22Rv1 (cell line): ENCODE data around the gene FBF1.

Experiments
- ZFX ChIP-seq: fragments of 450-650 bp; IDR thresholded peaks from 2 replicates; pipeline ENCODE4 v1.6.1; 2017; ENCODE audit warnings: antibody characterized with exemption, borderline replicate concordance
- TF ChIP-seq, protein P1 (sequence below): fragments of 450-650 bp; IDR thresholded peaks from 2 replicates; pipeline ENCODE4 v1.5.1; 2017; ENCODE audit warnings: mild to moderate bottlenecking

DNA sequence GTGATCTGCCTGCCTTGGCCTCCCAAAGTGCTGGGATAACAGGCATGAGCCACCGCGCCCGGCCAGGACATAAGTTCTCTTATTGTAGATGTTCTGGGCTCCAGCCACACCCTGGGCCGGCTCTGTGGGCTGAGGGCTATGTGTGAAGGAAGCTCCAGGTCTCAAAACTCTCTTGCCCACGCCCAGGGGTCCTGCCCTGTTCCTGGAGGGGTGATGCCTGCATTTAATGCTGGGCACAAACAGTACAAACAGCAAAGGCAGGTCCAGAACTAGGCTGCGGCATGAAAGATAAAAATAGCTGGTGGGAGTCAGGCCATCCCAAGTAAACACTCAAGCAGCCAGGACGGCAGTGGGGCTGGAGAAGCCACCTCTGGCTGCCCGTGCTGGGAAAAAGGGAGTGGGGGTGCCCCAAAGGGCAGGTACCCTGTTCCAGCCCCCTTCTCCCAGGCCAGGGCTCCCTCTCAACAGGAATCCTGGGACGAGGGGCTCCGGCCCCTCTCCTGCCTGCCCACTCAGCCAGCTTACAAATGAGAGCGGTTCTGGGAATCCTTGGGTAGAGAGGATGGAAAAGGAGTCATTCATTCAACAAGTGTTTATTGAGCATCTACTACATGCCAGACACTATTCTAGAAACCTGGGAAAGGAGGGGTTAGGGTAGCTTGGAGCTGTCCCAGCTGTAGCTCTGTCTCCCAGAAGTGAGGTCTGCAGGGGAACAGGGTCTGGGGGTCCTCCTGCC is 67.1 kb downstream of the FBF1 start:
- TF ChIP-seq, protein P1, sequence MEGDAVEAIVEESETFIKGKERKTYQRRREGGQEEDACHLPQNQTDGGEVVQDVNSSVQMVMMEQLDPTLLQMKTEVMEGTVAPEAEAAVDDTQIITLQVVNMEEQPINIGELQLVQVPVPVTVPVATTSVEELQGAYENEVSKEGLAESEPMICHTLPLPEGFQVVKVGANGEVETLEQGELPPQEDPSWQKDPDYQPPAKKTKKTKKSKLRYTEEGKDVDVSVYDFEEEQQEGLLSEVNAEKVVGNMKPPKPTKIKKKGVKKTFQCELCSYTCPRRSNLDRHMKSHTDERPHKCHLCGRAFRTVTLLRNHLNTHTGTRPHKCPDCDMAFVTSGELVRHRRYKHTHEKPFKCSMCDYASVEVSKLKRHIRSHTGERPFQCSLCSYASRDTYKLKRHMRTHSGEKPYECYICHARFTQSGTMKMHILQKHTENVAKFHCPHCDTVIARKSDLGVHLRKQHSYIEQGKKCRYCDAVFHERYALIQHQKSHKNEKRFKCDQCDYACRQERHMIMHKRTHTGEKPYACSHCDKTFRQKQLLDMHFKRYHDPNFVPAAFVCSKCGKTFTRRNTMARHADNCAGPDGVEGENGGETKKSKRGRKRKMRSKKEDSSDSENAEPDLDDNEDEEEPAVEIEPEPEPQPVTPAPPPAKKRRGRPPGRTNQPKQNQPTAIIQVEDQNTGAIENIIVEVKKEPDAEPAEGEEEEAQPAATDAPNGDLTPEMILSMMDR, result no peak
- TF ChIP-seq ZFX, result no peak
